Sigmoid colon (tissue), 4 donors: ENCODE measurements around the gene FSTL4.

Experiments
- CTCF ChIP-seq, 4 experiments: fragments of 450-650 bp in 3 of 4; fragments of 200-600 bp in 1 of 4; IDR thresholded peaks; one replicate each; pipeline ENCODE4 v1.5.1; 2016 to 2019; ENCODE audit warnings: antibody characterized with exemption in 4 of 4, mild to moderate bottlenecking in 3 of 4, moderate library complexity in 2 of 4
- EP300 ChIP-seq, 4 donors: sonication (generic); formaldehyde crosslinking; IDR thresholded peaks; one replicate each; pipeline ENCODE4 v1.6.1; 2017; ENCODE audit warnings: antibody characterized with exemption in 4 of 4

- TF ChIP-seq CTCF (IDR thresholded peaks at IDR 0.05) (no peak), EP300 (IDR thresholded peaks at IDR 0.05) (no peak)
These were observed 293.1 kb downstream of the FSTL4 start for GRCh38 chr5:133319244-133319643.
